SH-SY5Y (cell line): ENCODE results near the gene DPYD.

Experiments
- GATA2 ChIP-seq: IDR thresholded peaks from 2 replicates; pipeline ENCODE4 v1.6.1; 2011; ENCODE audit warnings: mild to moderate bottlenecking, low read depth, low read length
- GATA3 ChIP-seq: IDR thresholded peaks from 2 replicates; pipeline ENCODE4 v1.6.1; 2011; ENCODE audit warnings: low read depth, mild to moderate bottlenecking, low read length, moderate library complexity

- TF ChIP-seq GATA3 (no peak), GATA2 (no peak)
Observed at GRCh38 chr1:97138515-97139032, 782.3 kb downstream of the DPYD start.
